AG04450 (cell line): ENCODE data around the gene NT5DC3. TPM values are rescaled to one million over a fixed set of nuclear protein-coding genes. Genes with fewer than 3 reads are reported as not detected.

Experiments
- CTCF ChIA-PET: fragments of 300-600, 350-600 bp; formaldehyde crosslinking; extraction: SDS; loops from one replicate; lab custom pipeline; 2022; ENCODE audit warnings: antibody characterized with exemption, inconsistent platforms; lab: Charles Lee
- POLR2A ChIA-PET: fragments of 350-600 bp; formaldehyde crosslinking; extraction: SDS; loops from one replicate; lab custom pipeline; 2021; ENCODE audit warnings: antibody characterized with exemption, inconsistent platforms; lab: Yijun Ruan, JAX
- DNase-seq: peaks from one replicate; pipeline ENCODE4 v3.0.0-alpha.2; 2011; ENCODE audit warnings: low read depth, low spot score
- H3K27ac ChIP-seq: one replicate; pipeline ENCODE4 v1.5.1; 2012; ENCODE audit warnings: low read depth, low read length, control low read depth
- H3K27me3 ChIP-seq: one replicate; pipeline ENCODE4 v1.6.0; 2012; ENCODE audit warnings: low read length; ENCODE audit not compliant: control insufficient read depth, insufficient read depth
- H3K4me3 ChIP-seq: 2 replicates; pipeline ENCODE4 v1.5.1; 2011; ENCODE audit warnings: mild to moderate bottlenecking, low read depth, low read length, control low read depth
- H3K9me3 ChIP-seq: 2 replicates; pipeline ENCODE4 v1.5.1; 2012; ENCODE audit warnings: low read length; ENCODE audit not compliant: control insufficient read depth, insufficient read depth
- CTCF ChIP-seq: IDR thresholded peaks from 2 replicates; pipeline ENCODE4 v1.5.1; 2011; ENCODE audit warnings: low read depth, low read length, control low read depth, inconsistent platforms
- polyA plus RNA-seq: library from polyadenylated mRNA; depleted of rRNA; stranded (reverse); fragments of >200 nt; gene quantifications from 2 replicates; pipeline ENCODE4 v1.2.3, GENCODE V29; 2011

NT5DC3 gene
- polyA plus RNA-seq, 1 experiment, result 2.8 TPM

DNA sequence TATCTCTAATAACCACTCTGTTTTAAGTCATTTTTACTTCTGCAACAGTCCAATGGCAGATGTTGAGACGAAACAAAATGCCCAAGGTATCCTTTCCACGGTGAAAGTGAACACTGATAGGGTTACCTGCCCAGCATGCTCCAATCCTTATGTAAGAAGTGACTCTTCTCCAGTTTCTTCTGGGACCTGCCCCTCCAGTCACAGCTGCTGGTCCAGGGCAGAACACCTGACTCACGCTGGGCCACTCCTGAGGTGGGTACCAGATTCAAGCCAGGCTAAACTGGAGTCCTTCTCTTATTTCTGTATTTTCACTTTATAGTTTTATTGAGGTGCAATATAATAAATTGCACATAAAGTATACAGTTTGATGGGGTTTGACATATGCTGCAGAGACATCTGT lies 16.7 kb downstream of the NT5DC3 start:
- Histone ChIP-seq H3K4me3 (no peak overlapping the region), H3K9me3 (peaks cover 3% of the 10 kb centered on the region; the same call in 1 of the 2 replicates), H3K27ac (no peak overlapping the region), H3K27me3 (no peaks in the 10 kb centered on the region)
- DNase-seq, result no peak
- CTCF ChIA-PET, result no interaction called here
- no peak for TF ChIP-seq CTCF
- POLR2A ChIA-PET, result no interaction called here

DNA sequence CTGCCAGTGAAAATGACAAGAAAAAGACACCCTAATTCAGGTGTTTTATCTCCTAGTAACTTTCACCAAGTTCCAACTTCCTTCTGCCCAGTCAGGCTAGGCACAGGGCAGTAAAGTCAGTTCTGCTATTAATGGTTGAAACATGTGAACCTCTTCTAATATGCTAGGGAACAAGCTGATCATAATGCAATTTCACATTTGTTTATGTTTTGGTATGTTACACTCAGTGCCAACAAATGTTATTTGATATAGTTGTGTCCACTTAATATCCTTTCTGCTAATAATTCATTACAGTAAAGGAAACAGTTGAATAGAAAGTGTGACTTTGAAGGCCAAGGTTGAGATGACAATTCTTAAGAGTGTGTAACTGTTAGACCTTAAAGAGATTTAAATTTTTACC lies 17.2 kb downstream of the NT5DC3 start:
- no peak for DNase-seq
- no peak for TF ChIP-seq CTCF
- H3K27ac ChIP-seq, result no peak overlapping the region
- CTCF ChIA-PET, result interaction anchor here (0.6 kb wide), 1 partner anchor 48 kb away, joined by 3 read pairs; no protein-coding TSS in a partner anchor
- no peaks in the 10 kb centered on the region for H3K27me3 ChIP-seq
- POLR2A ChIA-PET, result no interaction called here
- peaks cover 3% of the 10 kb centered on the region; the same call in 1 of the 2 replicates for H3K9me3 ChIP-seq
- H3K4me3 ChIP-seq, result no peak overlapping the region

GRCh38 chr12:103821773-103822172 lies 19.3 kb downstream of the NT5DC3 start:
- peaks cover 3% of the 10 kb centered on the region; the same call in 1 of the 2 replicates for H3K9me3 ChIP-seq
- no peak for DNase-seq
- CTCF ChIA-PET, result interaction anchor here (1.5 kb wide), 1 partner anchor 21 kb away, joined by 3 read pairs; no protein-coding TSS in a partner anchor
- no peaks in the 10 kb centered on the region for H3K27me3 ChIP-seq
- POLR2A ChIA-PET, result interaction anchor here (1.0 to 1.1 kb wide), 2 partner anchors 16 to 19 kb away, joined by 3 to 4 read pairs; partner anchors contain the start of gene NT5DC3
- no peak for TF ChIP-seq CTCF
- no peak overlapping the region for H3K4me3 ChIP-seq
- no peak overlapping the region for H3K27ac ChIP-seq

- Histone ChIP-seq H3K9me3 (peaks cover 3% of the 10 kb centered on the region; the same call in 1 of the 2 replicates), H3K4me3 (no peak overlapping the region), H3K27me3 (no peaks in the 10 kb centered on the region), H3K27ac (peak overlapping the region; percentile 23)
- no peak for TF ChIP-seq CTCF
- POLR2A ChIA-PET, result interaction anchor here (1.1 kb wide), 1 partner anchor 15 kb away, joined by 4 read pairs; no protein-coding TSS in a partner anchor
- CTCF ChIA-PET, result interaction anchor here (1.5 kb wide), 1 partner anchor 20 kb away, joined by 3 read pairs; no protein-coding TSS in a partner anchor
- DNase-seq, result no peak
Observed at GRCh38 chr12:103820881-103821489, 20.0 kb downstream of the NT5DC3 start.

DNA sequence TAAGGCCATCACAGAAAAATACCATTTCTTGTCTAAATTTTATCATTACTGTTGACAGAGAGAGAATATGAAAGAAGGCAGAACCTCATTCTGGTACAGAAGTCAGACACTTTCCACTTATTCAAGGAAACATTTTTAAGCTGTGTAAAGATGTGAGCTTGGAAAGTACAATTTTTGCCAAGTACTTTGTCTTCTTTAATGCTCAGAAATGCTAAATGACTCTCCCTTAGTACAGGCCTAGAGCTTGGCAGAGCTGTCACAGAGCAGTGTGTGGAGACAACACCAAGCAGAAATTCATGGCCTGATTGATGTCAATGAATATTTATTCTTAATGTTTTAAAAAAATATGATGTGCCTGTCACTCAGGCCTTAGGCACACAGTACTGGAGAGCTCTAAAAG lies 20.7 kb downstream of the NT5DC3 start:
- no peak for TF ChIP-seq CTCF
- Histone ChIP-seq H3K4me3 (no peak overlapping the region), H3K27ac (no peak overlapping the region), H3K9me3 (peaks cover 3% of the 10 kb centered on the region; the same call in 1 of the 2 replicates), H3K27me3 (no peaks in the 10 kb centered on the region)
- DNase-seq, result no peak
- ChIA-PET POLR2A (no interaction called here), CTCF (interaction anchor here (0.5 kb wide), 1 partner anchor 50 kb away, joined by 3 read pairs; no protein-coding TSS in a partner anchor)
